ENCODE results near the gene WFIKKN2. TPM values are rescaled to one million over a fixed set of nuclear protein-coding genes. Genes with fewer than 3 reads are reported as not detected.

The WFIKKN2 gene
- total RNA-seq, 4 donors from 2014 or later: 0.08 TPM; not detected in 3

GRCh38 chr17:50824429-50824828 is 11.0 kb upstream of the WFIKKN2 start:
- no peaks in the 10 kb centered on the region for H3K4me1 ChIP-seq
- 91 to 95% methylated on average over 2 of the region's 2 CpGs for WGBS, 2 donors
- H3K9me3 ChIP-seq: no peaks in the 10 kb centered on the region
- DNase-seq: no peak
- no peaks in the 10 kb centered on the region for H3K27me3 ChIP-seq
- no peak overlapping the region for H3K27ac ChIP-seq
- no peaks in the 10 kb centered on the region for H3K36me3 ChIP-seq
- H3K4me3 ChIP-seq: no peak overlapping the region
- no peak for TF ChIP-seq CTCF (IDR thresholded peaks at IDR 0.05)
- no peak for TF ChIP-seq POLR2A (IDR thresholded peaks at IDR 0.05)
- intact Hi-C loops (cut with DNase I): no loop called here

- no peaks in the 10 kb centered on the region for H3K9me3 ChIP-seq
- H3K27me3 ChIP-seq: no peaks in the 10 kb centered on the region
- DNase-seq: no peak
- TF ChIP-seq CTCF (IDR thresholded peaks at IDR 0.05) (no peak), POLR2A (IDR thresholded peaks at IDR 0.05) (no peak)
- H3K4me1 ChIP-seq: peaks cover 0 to 1% (median 0%) of the 10 kb centered on the region in 3 donors
- H3K4me3 ChIP-seq: no peak overlapping the region
- H3K27ac ChIP-seq: no peak overlapping the region
- intact Hi-C loops (cut with DNase I): no loop called here
- H3K36me3 ChIP-seq: no peaks in the 10 kb centered on the region
Measured at GRCh38 chr17:50825188-50825587, 10.2 kb upstream of the WFIKKN2 start.

GRCh38 chr17:50828508-50829170 is 6.7 kb upstream of the WFIKKN2 start:
- H3K9me3 ChIP-seq: no peaks in the 10 kb centered on the region
- TF ChIP-seq POLR2A (IDR thresholded peaks at IDR 0.05) (no peak), CTCF (IDR thresholded peaks at IDR 0.05) (no peak)
- WGBS, 2 donors: 77 to 82% methylated on average over 5 to 6 of the region's 6 CpGs
- peaks cover 0 to 20% (median 0%) of the 10 kb centered on the region in 3 donors for H3K4me1 ChIP-seq
- H3K27me3 ChIP-seq: no peaks in the 10 kb centered on the region
- no peak overlapping the region for H3K4me3 ChIP-seq
- no peak overlapping the region for H3K27ac ChIP-seq
- DNase-seq: no peak
- intact Hi-C loops (cut with DNase I): no loop called here
- no peaks in the 10 kb centered on the region for H3K36me3 ChIP-seq

GRCh38 chr17:50829332-50829731 is 6.1 kb upstream of the WFIKKN2 start:
- 65 to 74% methylated on average over 6 of the region's 6 CpGs for WGBS, 2 donors
- H3K36me3 ChIP-seq: no peaks in the 10 kb centered on the region
- H3K4me3 ChIP-seq: no peak overlapping the region
- H3K27me3 ChIP-seq: peaks cover 0 to 5% (median 0%) of the 10 kb centered on the region in 4 donors
- no peak overlapping the region for H3K27ac ChIP-seq
- intact Hi-C loops (cut with DNase I): no loop called here
- TF ChIP-seq CTCF (IDR thresholded peaks at IDR 0.05) (no peak), POLR2A (IDR thresholded peaks at IDR 0.05) (no peak)
- no peaks in the 10 kb centered on the region for H3K9me3 ChIP-seq
- peaks cover 0 to 20% (median 0%) of the 10 kb centered on the region in 3 donors for H3K4me1 ChIP-seq
- DNase-seq: no peak

GRCh38 chr17:50830352-50830751 is 5.0 kb upstream of the WFIKKN2 start:
- H3K9me3 ChIP-seq: no peaks in the 10 kb centered on the region
- intact Hi-C loops (cut with DNase I): no loop called here
- H3K27me3 ChIP-seq: peaks cover 0 to 15% (median 0%) of the 10 kb centered on the region in 4 donors
- H3K4me3 ChIP-seq: no peak overlapping the region
- peaks cover 0 to 30% (median 0%) of the 10 kb centered on the region in 3 donors for H3K4me1 ChIP-seq
- TF ChIP-seq POLR2A (IDR thresholded peaks at IDR 0.05): no peak
- no peak for TF ChIP-seq CTCF (IDR thresholded peaks at IDR 0.05)
- DNase-seq: no peak
- no peak overlapping the region for H3K27ac ChIP-seq
- no peaks in the 10 kb centered on the region for H3K36me3 ChIP-seq
- WGBS, 2 donors: 46 to 67% methylated on average over 2 of the region's 5 CpGs
